Prostate gland (tissue), 2 donors: ENCODE data around the gene TJP1. TPM values are rescaled to one million over a fixed set of nuclear protein-coding genes. Genes with fewer than 3 reads are reported as not detected.

Source experiments
- DNase-seq: peaks from one replicate; pipeline ENCODE4 v3.0.0-alpha.2; 2019; ENCODE audit warnings: low spot score
- H3K27ac ChIP-seq, 2 donors: fragments of 200-600 bp; sonication (generic); 2 replicates each; pipeline ENCODE4 v1.5.1; 2017 to 2019
- H3K27me3 ChIP-seq: fragments of 200-600 bp; sonication (generic); replicated peaks from 2 replicates; pipeline ENCODE4 v1.5.1; 2019; ENCODE audit not compliant: insufficient read depth
- H3K36me3 ChIP-seq, 2 donors: fragments of 200-600 bp; sonication (generic); 1 replicate in 1 of 2; 2 replicates in 1 of 2; pipeline versions ENCODE4 v1.5.1 to v1.8.1; 2017 to 2019
- H3K4me1 ChIP-seq: fragments of 200-600 bp; sonication (generic); replicated peaks from 2 replicates; pipeline ENCODE4 v1.5.1; 2019
- H3K4me3 ChIP-seq, 2 donors: fragments of 200-600 bp; sonication (generic); 2 replicates each; pipeline ENCODE4 v1.5.1; 2017 to 2019
- H3K9me3 ChIP-seq: fragments of 200-600 bp; sonication (generic); 2 replicates; pipeline ENCODE4 v1.5.1; 2017
- POLR2A ChIP-seq: fragments of 450-650 bp; IDR thresholded peaks from one replicate; pipeline ENCODE4 v1.6.1; 2016; ENCODE audit warnings: antibody characterized with exemption, mild to moderate bottlenecking
- POLR2AphosphoS5 ChIP-seq: sonication (generic); formaldehyde crosslinking; IDR thresholded peaks from one replicate; pipeline ENCODE4 v1.6.1; 2017; ENCODE audit warnings: antibody characterized with exemption
- WGBS: methylation state at CpG from one replicate; pipeline ENCODE4 v1.1.5; 2018; 5-methylcytosine and 5-hydroxymethylcytosine counted together
- intact Hi-C: fragments of 100-400 bp; cut with DNase I; formaldehyde crosslinking; loops from one replicate; pipeline ENCODE4 v1.14.2; 2022
- total RNA-seq, 2 donors: library from RNA; depleted of rRNA; stranded (reverse); fragments of >200 nt; gene quantifications; one replicate each; pipeline ENCODE4 v1.1.0, GENCODE V29; 2016
- TF ChIP-seq, protein P1 (sequence below), 4 experiments: fragments of 200-600 bp in 2 of 4; fragments of 450-650 bp in 2 of 4; sonication (generic) in 2 of 4; IDR thresholded peaks; 1 replicate in 3 of 4; 2 replicates in 1 of 4; pipeline ENCODE4 v1.5.1; 2016 to 2019; ENCODE audit warnings: antibody characterized with exemption in 4 of 4, mild to moderate bottlenecking in 2 of 4, moderate library complexity in 2 of 4

The TJP1 gene
- total RNA-seq, 2 donors from 2014 or later, result 88.4 to 216 TPM

DNA sequence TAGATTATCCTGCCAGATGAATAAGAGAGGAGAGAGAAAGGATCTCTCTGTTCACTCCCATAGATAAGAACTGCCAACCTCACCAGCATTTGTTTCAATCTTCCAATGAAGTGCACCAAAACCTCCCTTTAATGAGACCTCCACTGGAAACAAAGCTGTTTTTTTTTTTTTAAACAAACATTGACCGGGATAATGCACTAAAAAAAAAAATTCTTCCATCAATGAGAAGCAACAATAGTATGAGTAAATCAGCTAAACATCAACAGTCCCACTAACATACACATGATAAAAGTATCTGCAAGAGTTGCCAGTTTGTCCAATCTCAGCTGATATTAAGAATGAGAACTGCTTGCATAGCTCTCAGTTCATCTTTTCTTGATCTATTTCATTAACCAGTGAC is 19.9 kb downstream of the TJP1 start:
- Histone ChIP-seq H3K9me3 (no peaks in the 10 kb centered on the region), H3K4me3 (no peak overlapping the region), H3K27me3 (no peaks in the 10 kb centered on the region), H3K4me1 (peaks cover 3% of the 10 kb centered on the region), H3K36me3 (no peaks in the 10 kb centered on the region), H3K27ac (no peak overlapping the region)
- intact Hi-C loops, result no loop called here
- WGBS, result 28% methylated on average over 1 of the region's 1 CpG
- no peak for DNase-seq
- no peak for TF ChIP-seq POLR2A
- TF ChIP-seq POLR2AphosphoS5, result no peak
- TF ChIP-seq, protein P1, sequence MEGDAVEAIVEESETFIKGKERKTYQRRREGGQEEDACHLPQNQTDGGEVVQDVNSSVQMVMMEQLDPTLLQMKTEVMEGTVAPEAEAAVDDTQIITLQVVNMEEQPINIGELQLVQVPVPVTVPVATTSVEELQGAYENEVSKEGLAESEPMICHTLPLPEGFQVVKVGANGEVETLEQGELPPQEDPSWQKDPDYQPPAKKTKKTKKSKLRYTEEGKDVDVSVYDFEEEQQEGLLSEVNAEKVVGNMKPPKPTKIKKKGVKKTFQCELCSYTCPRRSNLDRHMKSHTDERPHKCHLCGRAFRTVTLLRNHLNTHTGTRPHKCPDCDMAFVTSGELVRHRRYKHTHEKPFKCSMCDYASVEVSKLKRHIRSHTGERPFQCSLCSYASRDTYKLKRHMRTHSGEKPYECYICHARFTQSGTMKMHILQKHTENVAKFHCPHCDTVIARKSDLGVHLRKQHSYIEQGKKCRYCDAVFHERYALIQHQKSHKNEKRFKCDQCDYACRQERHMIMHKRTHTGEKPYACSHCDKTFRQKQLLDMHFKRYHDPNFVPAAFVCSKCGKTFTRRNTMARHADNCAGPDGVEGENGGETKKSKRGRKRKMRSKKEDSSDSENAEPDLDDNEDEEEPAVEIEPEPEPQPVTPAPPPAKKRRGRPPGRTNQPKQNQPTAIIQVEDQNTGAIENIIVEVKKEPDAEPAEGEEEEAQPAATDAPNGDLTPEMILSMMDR (IDR thresholded peaks at IDR 0.05), result no peak

DNA sequence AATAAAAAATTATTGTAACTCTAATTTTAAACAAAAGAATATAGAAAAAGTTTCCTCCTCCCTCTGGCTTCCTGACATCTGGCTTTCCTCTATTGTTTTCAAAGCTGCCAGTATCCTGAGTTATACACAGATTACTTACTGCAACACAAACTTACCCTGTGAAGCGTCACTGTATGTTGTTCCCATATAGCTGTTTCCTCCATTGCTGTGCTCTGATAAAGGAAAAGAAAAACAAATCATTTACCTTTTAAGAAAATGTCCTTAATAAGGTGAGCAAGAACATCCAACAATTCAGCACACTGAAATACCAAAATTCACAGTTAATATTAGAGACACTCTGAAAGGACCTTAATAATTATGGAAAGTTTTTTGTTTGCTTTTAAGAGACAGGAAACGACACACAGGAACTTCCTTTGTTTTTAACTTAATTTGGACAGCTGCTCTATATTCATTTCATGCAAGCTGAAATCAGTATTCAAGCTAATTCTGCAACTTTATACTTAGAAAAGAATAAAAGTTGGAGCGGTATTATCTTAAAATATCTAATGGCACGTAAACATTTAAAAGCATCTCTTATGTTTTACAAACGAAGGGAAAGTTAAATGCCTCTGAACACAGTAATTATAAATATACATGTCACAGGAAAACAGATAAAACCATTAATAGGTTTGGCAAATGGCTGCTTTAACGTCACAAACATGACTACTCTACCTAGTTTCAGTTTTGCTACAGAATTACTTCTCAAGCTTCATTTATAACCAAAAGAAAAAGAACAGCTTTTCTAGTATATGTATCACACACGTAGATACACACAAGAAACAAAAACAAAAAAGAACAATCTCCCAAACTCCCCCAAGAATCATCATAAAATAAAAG is 21.5 kb downstream of the TJP1 start:
- peak overlapping the region in 1 of 2 donors; percentile 37 for H3K27ac ChIP-seq
- WGBS, result 28% methylated on average over 7 of the region's 7 CpGs
- H3K27me3 ChIP-seq, result no peaks in the 10 kb centered on the region
- H3K4me3 ChIP-seq, result no peak overlapping the region
- no peak for DNase-seq
- peaks cover 3% of the 10 kb centered on the region for H3K4me1 ChIP-seq
- intact Hi-C loops, result no loop called here
- TF ChIP-seq POLR2A (no peak), POLR2AphosphoS5 (no peak)
- TF ChIP-seq, protein P1 (IDR thresholded peaks at IDR 0.05), result no peak
- no peaks in the 10 kb centered on the region for H3K36me3 ChIP-seq
- no peaks in the 10 kb centered on the region for H3K9me3 ChIP-seq

DNA sequence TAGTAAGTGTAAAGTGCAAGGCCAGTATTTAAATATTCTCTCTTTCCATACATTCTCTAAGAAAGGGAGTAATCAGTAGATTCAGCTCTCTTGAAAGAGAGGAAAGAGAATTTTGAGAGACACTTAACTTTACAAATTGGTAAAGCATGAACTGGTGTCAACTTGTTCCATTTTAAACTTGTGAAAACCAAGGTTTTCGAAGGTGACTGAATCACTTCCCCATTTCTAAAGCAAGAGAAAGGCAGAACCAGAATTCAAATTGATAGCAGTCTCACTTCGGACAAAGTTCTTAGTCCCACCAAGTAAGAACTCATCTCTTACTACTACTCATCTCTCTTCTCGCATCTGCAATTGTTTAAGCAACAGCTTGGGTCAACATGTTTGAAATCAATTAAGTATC is 22.4 kb downstream of the TJP1 start:
- no peak overlapping the region for H3K27ac ChIP-seq
- no peaks in the 10 kb centered on the region for H3K9me3 ChIP-seq
- H3K27me3 ChIP-seq, result no peaks in the 10 kb centered on the region
- no peak for DNase-seq
- no peak overlapping the region for H3K4me3 ChIP-seq
- peaks cover 3% of the 10 kb centered on the region for H3K4me1 ChIP-seq
- H3K36me3 ChIP-seq, result no peaks in the 10 kb centered on the region
- TF ChIP-seq POLR2A, result no peak
- no peak for TF ChIP-seq POLR2AphosphoS5
- TF ChIP-seq, protein P1 (IDR thresholded peaks at IDR 0.05), result no peak
- intact Hi-C loops, result no loop called here
- 87% methylated on average over 3 of the region's 3 CpGs for WGBS

DNA sequence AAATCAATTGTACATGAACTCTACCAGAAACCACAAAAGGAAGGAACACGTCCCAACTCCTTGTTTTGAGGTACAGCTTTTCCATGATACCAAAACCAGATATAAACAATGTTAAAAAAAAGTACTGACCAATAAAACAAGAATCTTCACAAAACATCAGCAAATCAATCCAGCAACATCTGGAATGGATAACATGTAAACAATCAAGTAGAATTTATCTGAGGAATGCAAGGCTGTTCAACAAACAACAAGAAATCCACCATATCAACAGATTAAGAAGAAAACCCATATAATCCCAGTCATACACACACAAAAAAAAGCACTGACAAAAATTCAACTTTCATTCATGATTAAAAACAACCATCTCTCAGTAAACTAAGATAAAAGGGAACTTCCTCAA is 26.7 kb downstream of the TJP1 start:
- Histone ChIP-seq H3K9me3 (no peaks in the 10 kb centered on the region), H3K27ac (no peak overlapping the region), H3K27me3 (no peaks in the 10 kb centered on the region), H3K4me1 (no peaks in the 10 kb centered on the region), H3K36me3 (no peaks in the 10 kb centered on the region), H3K4me3 (no peak overlapping the region)
- no peak for DNase-seq
- WGBS, result 78% methylated on average over 1 of the region's 1 CpG
- intact Hi-C loops, result no loop called here
- TF ChIP-seq, protein P1 (IDR thresholded peaks at IDR 0.05), result no peak
- TF ChIP-seq POLR2AphosphoS5, result no peak
- TF ChIP-seq POLR2A, result no peak
